Activated B cell treated with CpG ODN at 0.5 μM for 24 hours (primary cell): ENCODE measurements around the gene ESRRA. TPM values are rescaled to one million over a fixed set of nuclear protein-coding genes. Genes with fewer than 3 reads are reported as not detected.
A peak's percentile ranks its signal among the peaks of the same experiment; 100 is the strongest.
"Not testable (repeated sequence)": the region's sequence is repeated elsewhere in the genome, so short reads cannot be mapped to it uniquely, and the experiment has no call there.

Source experiments
- ATAC-seq: fragments of 200-7000 bp; cut with Tn5 transposase; one replicate; pipeline ENCODE4 v1.10.0; 2021; ENCODE audit warnings: low read depth, mild to moderate bottlenecking, moderate library complexity
- CTCF ChIA-PET: fragments of 350-600 bp; sonication (Branson Sonifier 250); formaldehyde crosslinking; loops from one replicate; lab custom pipeline; 2021; ENCODE audit warnings: antibody characterized with exemption; lab: Charles Lee
- POLR2A ChIA-PET: fragments of 350-600 bp; sonication (Branson Sonifier 250); formaldehyde crosslinking; loops from one replicate; lab custom pipeline; 2021; ENCODE audit warnings: antibody characterized with exemption; lab: Charles Lee
- DNase-seq: peaks from one replicate; pipeline ENCODE4 v3.0.0; 2022
- H3K27ac Mint-ChIP-seq: one replicate; pipeline ENCODE4 v1.8.0; 2020; ENCODE audit warnings: mixed read lengths
- H3K27me3 Mint-ChIP-seq: one replicate; pipeline ENCODE4 v1.8.0; 2021; ENCODE audit warnings: mixed read lengths
- H3K36me3 Mint-ChIP-seq: one replicate; pipeline ENCODE4 v1.8.0; 2021; ENCODE audit warnings: low read depth, mixed read lengths
- H3K4me1 Mint-ChIP-seq: one replicate; pipeline ENCODE4 v1.8.0; 2021; ENCODE audit warnings: mixed read lengths
- H3K4me3 Mint-ChIP-seq: one replicate; pipeline ENCODE4 v1.8.0; 2020; ENCODE audit warnings: mild to moderate bottlenecking, mixed read lengths
- H3K9me3 Mint-ChIP-seq: one replicate; pipeline ENCODE4 v1.8.0; 2020; ENCODE audit warnings: mixed read lengths
- intact Hi-C: fragments of 100-400 bp; cut with micrococcal nuclease; formaldehyde crosslinking; loops from one replicate; pipeline ENCODE4 v1.15.1; 2024
- total RNA-seq: library from RNA; stranded (reverse); gene quantifications from 2 replicates; pipeline ENCODE4 v1.2.3, GENCODE V29; 2022
- TF ChIP-seq, protein P1 (sequence below): fragments of 200-600 bp; IDR thresholded peaks from one replicate; pipeline ENCODE4 v1.8.0; 2022; ENCODE audit warnings: antibody characterized with exemption, mild to moderate bottlenecking

ESRRA gene
- total RNA-seq, 1 donor from 2014 or later = 48.3 TPM

DNA sequence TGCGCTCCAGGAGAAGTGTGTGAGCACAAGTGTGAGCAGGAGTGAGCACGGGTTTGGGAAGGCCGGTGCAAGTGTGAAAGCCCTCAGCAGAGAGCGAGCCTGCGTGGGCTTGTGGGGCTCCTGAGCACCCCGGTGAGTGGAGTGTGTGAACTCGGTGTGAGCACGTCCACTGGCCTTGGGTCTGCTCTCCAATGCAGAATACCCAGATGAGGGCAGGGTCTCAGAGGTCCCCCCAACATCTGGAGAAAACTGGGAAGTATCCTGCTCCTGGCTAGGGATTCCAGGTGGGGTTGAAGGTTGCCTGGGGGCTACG lies 1.2 kb downstream of the ESRRA start:
- POLR2A ChIA-PET = interaction anchor here (0.6 to 0.9 kb wide), 2 partner anchors 11 to 49 kb away, joined by 5 to 6 read pairs; partner anchors contain the start of gene TRMT112
- H3K4me1 Mint-ChIP-seq = peaks cover 19% of the 10 kb centered on the region
- H3K36me3 Mint-ChIP-seq = peaks cover 15% of the 10 kb centered on the region

DNA sequence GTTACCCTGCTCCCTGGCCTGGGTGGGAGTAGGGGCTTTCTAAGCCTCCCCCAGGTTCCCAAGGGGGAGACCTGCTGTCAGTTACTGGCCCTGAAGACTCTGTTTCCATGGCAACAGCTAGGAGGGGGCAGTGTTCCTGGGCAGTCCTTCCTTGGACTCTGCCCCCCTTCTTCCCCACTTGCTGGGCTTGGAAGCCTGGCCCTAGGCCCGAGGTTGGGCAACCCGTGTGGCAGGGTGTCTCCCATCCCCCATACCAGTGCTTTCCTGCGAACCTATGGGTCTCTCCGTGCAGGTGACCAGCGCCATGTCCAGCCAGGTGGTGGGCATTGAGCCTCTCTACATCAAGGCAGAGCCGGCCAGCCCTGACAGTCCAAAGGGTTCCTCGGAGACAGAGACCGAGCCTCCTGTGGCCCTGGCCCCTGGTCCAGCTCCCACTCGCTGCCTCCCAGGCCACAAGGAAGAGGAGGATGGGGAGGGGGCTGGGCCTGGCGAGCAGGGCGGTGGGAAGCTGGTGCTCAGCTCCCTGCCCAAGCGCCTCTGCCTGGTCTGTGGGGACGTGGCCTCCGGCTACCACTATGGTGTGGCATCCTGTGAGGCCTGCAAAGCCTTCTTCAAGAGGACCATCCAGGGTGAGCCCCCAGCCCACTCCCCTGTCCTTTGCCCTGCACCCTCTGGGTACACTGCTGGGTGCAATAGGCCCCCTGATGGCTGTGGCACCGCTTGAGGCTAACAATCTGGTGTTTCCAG lies 1.7 kb downstream of the ESRRA start:
- intact Hi-C loops = loop anchor here (1.0 kb wide), 1 partner anchor 48 kb away; no protein-coding TSS in a partner anchor
- H3K36me3 Mint-ChIP-seq = peaks cover 15% of the 10 kb centered on the region
- H3K27me3 Mint-ChIP-seq = no peaks in the 10 kb centered on the region
- peaks cover 19% of the 10 kb centered on the region for H3K4me1 Mint-ChIP-seq
- ATAC-seq = no peak
- peak overlapping the region; percentile 92 for H3K27ac Mint-ChIP-seq
- no peaks in the 10 kb centered on the region for H3K9me3 Mint-ChIP-seq
- H3K4me3 Mint-ChIP-seq = peak overlapping the region; percentile 95
- CTCF ChIA-PET = interaction anchor here (1.1 to 1.7 kb wide), 1 partner anchor 48 kb away, joined by 4 to 6 read pairs; no protein-coding TSS in a partner anchor
- TF ChIP-seq, protein P1, sequence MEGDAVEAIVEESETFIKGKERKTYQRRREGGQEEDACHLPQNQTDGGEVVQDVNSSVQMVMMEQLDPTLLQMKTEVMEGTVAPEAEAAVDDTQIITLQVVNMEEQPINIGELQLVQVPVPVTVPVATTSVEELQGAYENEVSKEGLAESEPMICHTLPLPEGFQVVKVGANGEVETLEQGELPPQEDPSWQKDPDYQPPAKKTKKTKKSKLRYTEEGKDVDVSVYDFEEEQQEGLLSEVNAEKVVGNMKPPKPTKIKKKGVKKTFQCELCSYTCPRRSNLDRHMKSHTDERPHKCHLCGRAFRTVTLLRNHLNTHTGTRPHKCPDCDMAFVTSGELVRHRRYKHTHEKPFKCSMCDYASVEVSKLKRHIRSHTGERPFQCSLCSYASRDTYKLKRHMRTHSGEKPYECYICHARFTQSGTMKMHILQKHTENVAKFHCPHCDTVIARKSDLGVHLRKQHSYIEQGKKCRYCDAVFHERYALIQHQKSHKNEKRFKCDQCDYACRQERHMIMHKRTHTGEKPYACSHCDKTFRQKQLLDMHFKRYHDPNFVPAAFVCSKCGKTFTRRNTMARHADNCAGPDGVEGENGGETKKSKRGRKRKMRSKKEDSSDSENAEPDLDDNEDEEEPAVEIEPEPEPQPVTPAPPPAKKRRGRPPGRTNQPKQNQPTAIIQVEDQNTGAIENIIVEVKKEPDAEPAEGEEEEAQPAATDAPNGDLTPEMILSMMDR = no peak
- no peak for DNase-seq
- POLR2A ChIA-PET = interaction anchor here (0.6 to 1.4 kb wide), 3 partner anchors 10 to 48 kb away, joined by 4 to 6 read pairs (median 5); partner anchors contain the start of genes PRDX5 and TRMT112

More for the DNA sequence above, 1.2 kb downstream of the ESRRA start:
- H3K27me3 Mint-ChIP-seq = no peaks in the 10 kb centered on the region
- CTCF ChIA-PET = interaction anchor here (1.1 kb wide), 1 partner anchor 48 kb away, joined by 4 read pairs; no protein-coding TSS in a partner anchor
- TF ChIP-seq, protein P1 = no peak
- H3K4me3 Mint-ChIP-seq = peak overlapping the region; percentile 95
- no peak for DNase-seq
- H3K27ac Mint-ChIP-seq = peak overlapping the region; percentile 92
- ATAC-seq = no peak
- no peaks in the 10 kb centered on the region for H3K9me3 Mint-ChIP-seq
- intact Hi-C loops = loop anchor here (1.0 kb wide), 1 partner anchor 49 kb away; no protein-coding TSS in a partner anchor

DNA sequence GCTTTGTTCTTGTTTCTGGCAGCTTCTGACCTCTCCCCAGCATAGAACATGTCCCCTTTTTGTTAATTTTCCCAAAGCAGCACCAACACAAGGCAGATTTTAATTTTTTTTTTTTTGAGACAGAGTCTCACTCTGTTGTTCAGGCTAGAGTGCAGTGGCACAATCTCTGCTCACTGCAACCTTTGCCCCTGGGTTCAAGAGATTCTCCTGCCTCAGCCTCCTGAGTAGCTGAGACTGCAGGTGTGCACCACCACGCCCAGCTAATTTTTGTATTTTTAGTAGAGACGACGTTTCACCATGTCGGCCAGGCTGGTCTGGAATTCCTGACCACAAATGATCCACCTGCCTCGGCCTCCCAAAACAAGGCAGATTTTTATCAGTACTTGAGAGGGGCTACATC lies 2.5 kb downstream of the ESRRA start:
- ATAC-seq, intact Hi-C loops, H3K27me3 Mint-ChIP-seq, DNase-seq, H3K9me3 Mint-ChIP-seq: not testable (repeated sequence)
- H3K4me1 Mint-ChIP-seq = peaks cover 22% of the 10 kb centered on the region
- peak overlapping the region; percentile 46 for H3K27ac Mint-ChIP-seq
- H3K36me3 Mint-ChIP-seq = peaks cover 19% of the 10 kb centered on the region
- peak overlapping the region; percentile 55 for H3K4me3 Mint-ChIP-seq
- ChIA-PET POLR2A (interaction anchor here (0.8 to 1.4 kb wide), 2 partner anchors 10 to 26 kb away, joined by 3 to 4 read pairs; partner anchors contain the start of gene PRDX5), CTCF (interaction anchor here (1.7 kb wide), 1 partner anchor 47 kb away, joined by 6 read pairs; no protein-coding TSS in a partner anchor)

DNA sequence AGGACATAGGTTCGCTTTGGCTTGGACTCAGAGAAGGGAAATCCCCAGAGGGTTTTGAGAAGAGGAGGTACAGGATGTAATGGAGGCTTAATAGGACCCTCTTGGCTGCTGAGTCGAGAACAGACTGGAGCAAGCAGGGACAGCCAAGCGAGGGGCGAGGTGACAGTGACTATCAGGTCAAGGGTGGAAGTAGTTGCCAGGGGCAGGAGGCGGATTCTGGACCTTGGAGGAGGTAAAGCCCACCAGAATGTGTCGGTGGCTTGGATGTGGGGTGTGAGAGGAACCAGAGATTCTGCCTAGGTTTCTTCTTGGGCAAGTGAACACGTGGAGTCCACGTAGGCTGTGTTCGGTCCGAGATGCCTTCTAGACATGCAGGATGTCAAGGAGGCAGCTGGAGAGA lies 7.6 kb downstream of the ESRRA start:
- ATAC-seq (no peak), DNase-seq (no peak)
- Mint-ChIP-seq H3K27ac (peak overlapping the region; percentile 6), H3K4me1 (peaks cover 15% of the 10 kb centered on the region), H3K9me3 (no peaks in the 10 kb centered on the region), H3K27me3 (no peaks in the 10 kb centered on the region), H3K36me3 (peaks cover 44% of the 10 kb centered on the region), H3K4me3 (no peak overlapping the region)
- TF ChIP-seq, protein P1 = no peak
- ChIA-PET POLR2A (no interaction called here), CTCF (interaction anchor here (2.3 kb wide), 1 partner anchor 42 kb away, joined by 10 read pairs; no protein-coding TSS in a partner anchor)
- intact Hi-C loops = no loop called here

DNA sequence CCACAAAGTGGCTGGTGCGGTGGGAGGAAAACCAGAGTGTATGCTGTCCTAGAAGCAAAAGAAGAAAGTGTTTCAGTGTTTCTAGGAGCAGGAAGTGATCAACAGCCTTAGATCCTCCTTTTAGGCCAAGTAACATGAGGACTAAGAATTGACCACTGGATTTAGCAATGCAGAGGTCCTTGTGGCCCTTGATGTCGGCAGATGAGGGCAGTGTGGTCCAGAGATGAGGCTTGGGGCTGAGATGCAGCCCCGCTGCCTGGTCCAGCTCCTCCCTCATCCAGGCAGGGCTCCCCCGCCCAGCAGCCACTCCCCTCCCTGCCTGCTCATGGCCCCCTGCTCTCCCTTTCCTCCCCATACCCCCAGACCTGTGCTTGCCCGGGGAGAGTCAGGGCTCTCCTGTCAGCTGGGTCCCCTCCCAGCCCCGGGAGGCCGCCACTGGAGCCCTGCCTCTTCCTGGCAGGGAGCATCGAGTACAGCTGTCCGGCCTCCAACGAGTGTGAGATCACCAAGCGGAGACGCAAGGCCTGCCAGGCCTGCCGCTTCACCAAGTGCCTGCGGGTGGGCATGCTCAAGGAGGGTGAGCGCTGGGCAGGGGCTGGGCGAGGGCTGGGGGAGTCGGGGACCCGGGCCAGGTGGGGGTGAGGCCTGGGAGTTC lies 8.3 kb downstream of the ESRRA start:
- Mint-ChIP-seq H3K36me3 (peaks cover 46% of the 10 kb centered on the region), H3K4me3 (no peak overlapping the region), H3K9me3 (no peaks in the 10 kb centered on the region), H3K4me1 (peaks cover 19% of the 10 kb centered on the region), H3K27ac (no peak overlapping the region), H3K27me3 (no peaks in the 10 kb centered on the region)
- TF ChIP-seq, protein P1 = no peak
- intact Hi-C loops = no loop called here
- ATAC-seq (no peak), DNase-seq (no peak)
- POLR2A ChIA-PET = no interaction called here
- CTCF ChIA-PET = interaction anchor here (0.7 to 2.3 kb wide), 2 partner anchors 8 to 41 kb away, joined by 3 to 10 read pairs; partner anchors contain the start of gene ESRRA
